Thyroid gland (tissue), 4 donors: ENCODE results near the gene PCMTD2. TPM values are rescaled to one million over a fixed set of nuclear protein-coding genes. Genes with fewer than 3 reads are reported as not detected.

Experiments used
- DNase-seq, 2 donors: peaks; one replicate each; pipeline ENCODE4 v3.0.0-alpha.2; 2019
- H3K27ac ChIP-seq, 3 donors: fragments of 200-600 bp; sonication (generic); 1 replicate in 2 of 3; 2 replicates in 1 of 3; pipeline ENCODE4 v1.5.1; 2016 to 2019; ENCODE audit warnings: mild to moderate bottlenecking in 1 of 3, moderate library complexity in 1 of 3
- H3K27me3 ChIP-seq: fragments of 200-600 bp; sonication (generic); one replicate; pipeline ENCODE4 v1.5.1; 2019
- H3K36me3 ChIP-seq, 2 donors: fragments of 200-600 bp; sonication (generic); one replicate each; pipeline ENCODE4 v1.5.1; 2016 to 2019
- H3K4me1 ChIP-seq, 2 donors: fragments of 200-600 bp; sonication (generic); one replicate each; pipeline ENCODE4 v1.5.1; 2017 to 2019
- H3K4me3 ChIP-seq, 3 donors: fragments of 200-600 bp; sonication (generic); replicated peaks in 1 of 3; 1 replicate in 2 of 3; 2 replicates in 1 of 3; pipeline ENCODE4 v1.5.1; 2016; ENCODE audit warnings: mild to moderate bottlenecking in 1 of 3
- H3K9me3 ChIP-seq: fragments of 200-600 bp; sonication (generic); one replicate; pipeline ENCODE4 v1.5.1; 2017
- POLR2A ChIP-seq, 2 donors: fragments of 450-650 bp; IDR thresholded peaks; one replicate each; pipeline ENCODE4 v1.6.1; 2017; ENCODE audit warnings: antibody characterized with exemption in 2 of 2, mild to moderate bottlenecking in 2 of 2, moderate library complexity in 1 of 2
- WGBS, 2 donors: methylation state at CpG; one replicate each; pipeline ENCODE4 v1.1.5; 2017; 5-methylcytosine and 5-hydroxymethylcytosine counted together
- intact Hi-C: fragments of 100-400 bp; cut with DNase I; formaldehyde crosslinking; loops from one replicate; pipeline ENCODE4 v1.15.1; 2023
- total RNA-seq, 4 donors: library from RNA; depleted of rRNA; stranded (reverse); fragments of >200 nt; gene quantifications; one replicate each; pipeline ENCODE4 v1.2.3, GENCODE V29; 2016
- TF ChIP-seq, protein P1 (sequence below), 6 experiments: fragments of 200-600 bp in 3 of 6; fragments of 450-650 bp in 3 of 6; sonication (generic) in 3 of 6; IDR thresholded peaks; one replicate each; pipeline ENCODE4 v1.5.1; 2016 to 2019; ENCODE audit warnings: antibody characterized with exemption in 6 of 6, mild to moderate bottlenecking in 2 of 6, inconsistent platforms in 1 of 6, moderate library complexity in 1 of 6

PCMTD2 gene
- total RNA-seq, 4 donors from 2014 or later, result 87.0 to 156 (median 124) TPM

DNA sequence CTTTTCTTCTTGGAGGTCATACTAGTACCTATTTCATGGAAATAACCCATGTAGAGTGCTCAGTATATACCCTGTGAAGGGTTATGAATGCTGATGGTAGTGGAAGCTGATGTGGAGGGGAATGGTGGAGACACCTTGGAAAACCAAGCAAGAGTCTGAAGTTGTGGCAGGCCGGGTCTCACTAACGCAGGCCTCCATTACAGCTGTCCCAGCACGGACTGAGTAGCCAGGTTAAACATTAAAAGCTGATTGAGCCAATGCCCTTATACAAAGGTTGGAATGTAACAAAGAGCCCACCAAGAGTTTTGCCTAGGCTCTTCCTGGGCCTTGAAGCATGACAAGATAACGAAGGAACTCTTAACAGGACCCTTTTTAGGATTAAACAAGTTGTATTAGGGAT, 2.1 kb upstream of the PCMTD2 start:
- Histone ChIP-seq H3K36me3 (no peaks in the 10 kb centered on the region), H3K4me1 (peaks cover 12 to 13% of the 10 kb centered on the region in 2 donors), H3K27me3 (no peaks in the 10 kb centered on the region), H3K4me3 (no peak overlapping the region), H3K27ac (no peak overlapping the region), H3K9me3 (no peaks in the 10 kb centered on the region)
- intact Hi-C loops, result no loop called here
- 62 to 82% methylated on average over 4 of the region's 4 CpGs for WGBS, 2 donors
- no peak for DNase-seq
- TF ChIP-seq POLR2A (IDR thresholded peaks at IDR 0.05), result no peak
- TF ChIP-seq, protein P1, sequence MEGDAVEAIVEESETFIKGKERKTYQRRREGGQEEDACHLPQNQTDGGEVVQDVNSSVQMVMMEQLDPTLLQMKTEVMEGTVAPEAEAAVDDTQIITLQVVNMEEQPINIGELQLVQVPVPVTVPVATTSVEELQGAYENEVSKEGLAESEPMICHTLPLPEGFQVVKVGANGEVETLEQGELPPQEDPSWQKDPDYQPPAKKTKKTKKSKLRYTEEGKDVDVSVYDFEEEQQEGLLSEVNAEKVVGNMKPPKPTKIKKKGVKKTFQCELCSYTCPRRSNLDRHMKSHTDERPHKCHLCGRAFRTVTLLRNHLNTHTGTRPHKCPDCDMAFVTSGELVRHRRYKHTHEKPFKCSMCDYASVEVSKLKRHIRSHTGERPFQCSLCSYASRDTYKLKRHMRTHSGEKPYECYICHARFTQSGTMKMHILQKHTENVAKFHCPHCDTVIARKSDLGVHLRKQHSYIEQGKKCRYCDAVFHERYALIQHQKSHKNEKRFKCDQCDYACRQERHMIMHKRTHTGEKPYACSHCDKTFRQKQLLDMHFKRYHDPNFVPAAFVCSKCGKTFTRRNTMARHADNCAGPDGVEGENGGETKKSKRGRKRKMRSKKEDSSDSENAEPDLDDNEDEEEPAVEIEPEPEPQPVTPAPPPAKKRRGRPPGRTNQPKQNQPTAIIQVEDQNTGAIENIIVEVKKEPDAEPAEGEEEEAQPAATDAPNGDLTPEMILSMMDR (IDR thresholded peaks at IDR 0.05), result no peak

DNA sequence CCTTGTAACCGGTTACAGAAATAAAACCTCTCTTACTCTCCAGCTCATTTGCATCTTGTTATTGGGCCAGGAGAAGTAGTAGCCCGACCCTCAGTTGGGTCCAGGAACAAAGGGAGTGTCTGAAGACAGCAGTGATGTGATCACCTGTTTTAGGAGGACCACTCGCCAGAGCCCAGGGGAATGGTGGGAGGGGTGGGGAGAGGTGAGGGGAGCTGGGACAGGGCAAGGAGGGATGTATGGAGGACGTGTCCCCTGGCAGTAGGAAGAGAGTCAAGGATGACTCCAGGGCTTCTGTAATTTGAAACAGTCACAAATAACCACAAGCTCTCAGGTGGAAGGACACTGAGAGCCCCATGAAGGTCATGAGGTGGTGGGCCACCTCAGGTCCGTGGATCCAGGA, 1.4 kb upstream of the PCMTD2 start:
- TF ChIP-seq, protein P1 (IDR thresholded peaks at IDR 0.05), result no peak
- TF ChIP-seq POLR2A (IDR thresholded peaks at IDR 0.05), result no peak
- Histone ChIP-seq H3K4me3 (no peak overlapping the region), H3K36me3 (no peaks in the 10 kb centered on the region), H3K9me3 (no peaks in the 10 kb centered on the region), H3K4me1 (peaks cover 12 to 13% of the 10 kb centered on the region in 2 donors), H3K27ac (no peak overlapping the region), H3K27me3 (no peaks in the 10 kb centered on the region)
- intact Hi-C loops, result no loop called here
- DNase-seq, result no peak
- WGBS, 2 donors, result 93 to 94% methylated on average over 5 of the region's 5 CpGs

DNA sequence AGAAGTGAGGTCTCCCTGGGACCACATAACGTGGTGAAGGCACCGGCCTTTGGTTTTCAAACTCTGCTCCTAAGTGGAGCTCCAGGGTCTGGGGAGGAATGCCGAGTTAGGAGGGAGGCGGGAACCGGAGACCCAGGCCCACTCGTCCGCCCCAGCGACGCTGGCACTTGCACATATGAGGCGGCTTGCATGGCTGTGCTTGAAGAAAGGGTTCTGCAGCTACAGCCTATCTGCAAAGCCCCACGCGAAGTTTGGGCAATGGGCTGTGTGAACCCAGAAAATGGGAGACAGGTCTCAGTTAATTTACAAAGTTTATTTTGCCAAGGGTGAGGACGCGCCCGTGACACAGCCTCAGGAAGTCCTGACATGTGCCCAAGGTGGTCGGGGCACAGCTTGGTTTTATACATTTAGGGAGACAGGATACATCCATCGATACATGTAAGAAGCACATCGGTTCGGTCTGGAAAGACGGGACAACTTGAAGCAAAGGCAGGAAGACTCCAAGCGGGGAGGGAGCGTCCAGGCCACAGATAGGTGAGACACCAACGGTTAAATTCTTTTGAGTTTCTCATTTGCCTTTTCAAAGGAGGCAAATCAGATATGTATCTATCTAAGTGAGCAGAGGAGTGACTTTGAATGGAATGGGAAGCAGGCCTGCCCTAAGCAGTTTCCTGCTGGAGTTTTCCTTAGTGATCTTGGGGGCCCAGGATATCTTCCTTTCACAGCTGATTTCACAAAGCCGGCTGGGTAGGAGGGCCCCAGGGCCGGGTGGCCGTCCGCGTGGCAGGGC, 782 bp upstream of the PCMTD2 start:
- Histone ChIP-seq H3K4me1 (peaks cover 12 to 13% of the 10 kb centered on the region in 2 donors), H3K27me3 (no peaks in the 10 kb centered on the region), H3K4me3 (peak overlapping the region in 2 of 3 donors; percentile 36 to 98), H3K36me3 (no peaks in the 10 kb centered on the region), H3K27ac (peak overlapping the region; percentile 76 to 86 (median 79)), H3K9me3 (no peaks in the 10 kb centered on the region)
- TF ChIP-seq, protein P1 (IDR thresholded peaks at IDR 0.05), result no peak
- peak in 1 of 2 donors; percentile 9 for TF ChIP-seq POLR2A (IDR thresholded peaks at IDR 0.05)
- 84 to 87% methylated on average over 25 of the region's 28 CpGs for WGBS, 2 donors
- no peak for DNase-seq
- intact Hi-C loops, result no loop called here

DNA sequence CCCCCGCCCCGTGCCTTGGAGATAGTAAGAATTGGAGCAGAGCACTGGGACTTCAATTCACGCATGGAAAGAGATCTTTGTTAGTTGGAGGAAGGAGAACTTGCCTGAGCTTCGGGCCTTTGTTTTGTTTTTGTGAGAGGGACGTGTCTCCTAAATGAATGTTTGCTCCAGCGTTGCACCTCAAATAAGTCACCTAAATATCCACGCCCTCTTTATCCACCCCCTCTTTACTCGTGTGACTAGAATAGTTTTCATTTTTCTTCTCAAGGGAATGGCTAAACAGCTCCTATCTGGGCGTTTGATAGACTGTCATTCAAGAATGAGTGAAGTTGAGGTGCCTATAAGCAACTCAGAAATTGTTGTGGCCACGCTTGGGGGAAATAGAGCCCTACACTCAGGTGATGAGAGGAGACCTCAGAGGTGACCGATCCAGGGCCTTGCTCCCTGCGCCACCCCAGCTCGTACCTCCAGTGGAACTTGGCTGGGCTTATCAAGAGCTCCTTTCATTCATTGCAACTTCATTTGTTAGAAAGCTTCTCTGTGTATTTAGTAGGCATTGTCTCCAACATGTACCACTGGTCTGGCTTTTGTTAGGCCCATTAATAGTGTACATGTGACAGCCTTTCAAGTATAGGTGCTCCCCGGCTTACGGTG, 861 bp downstream of the PCMTD2 start:
- Histone ChIP-seq H3K4me3 (peak overlapping the region; percentile 79 to 98 (median 92)), H3K4me1 (peaks cover 12 to 14% of the 10 kb centered on the region in 2 donors), H3K9me3 (no peaks in the 10 kb centered on the region), H3K36me3 (no peaks in the 10 kb centered on the region), H3K27ac (peak overlapping the region in 2 of 3 donors; percentile 79 to 86), H3K27me3 (no peaks in the 10 kb centered on the region)
- WGBS, 2 donors, result 18 to 26% methylated on average over 15 of the region's 15 CpGs
- TF ChIP-seq, protein P1 (IDR thresholded peaks at IDR 0.05), result no peak
- TF ChIP-seq POLR2A (IDR thresholded peaks at IDR 0.05), result no peak
- no peak for DNase-seq
- intact Hi-C loops, result no loop called here
